K562 (cell line): ENCODE results near the gene C16orf95. TPM values are rescaled to one million over a fixed set of nuclear protein-coding genes. Genes with fewer than 3 reads are reported as not detected.

Experiments used
- ATAC-seq: fragments of 200-7000 bp; cut with Tn5 transposase; 3 replicates; pipeline ENCODE4 v1.9.1; 2020; ENCODE audit warnings: moderate library complexity
- BruUV-seq: library from RNA; stranded (reverse); fragments of 400-500 nt; replicated peaks from 2 replicates; lab custom pipeline; 2021; lab: Mats Ljungman, UMichigan
- CTCF ChIA-PET: fragments of 300-600 bp; formaldehyde crosslinking; extraction: SDS; loops from one replicate; lab custom pipeline; 2021; ENCODE audit warnings: low intra/inter-chr PET ratio; lab: Yijun Ruan, JAX
- POLR2A ChIA-PET: fragments of 300-600, 350-650 bp; sonication (Branson Sonifier 250); formaldehyde crosslinking; extraction: SDS; loops from one replicate; lab custom pipeline; 2021; ENCODE audit warnings: antibody characterized with exemption, inconsistent platforms; lab: Yijun Ruan, JAX
- DNase-seq, 4 experiments: peaks; one replicate each; pipeline versions ENCODE4 v3.0.0 to v3.0.0-alpha.2; 2011 to 2018; ENCODE audit warnings: low spot score in 3 of 4, mixed read lengths in 3 of 4; ENCODE audit errors: extremely low read depth in 1 of 4
- FAIRE-seq: peaks from 2 replicates; lab custom pipeline; 2011; peaks lifted over from hg19 to GRCh38; lab: Jason Lieb, UNC
- H2AFZ ChIP-seq: 2 replicates; pipeline ENCODE4 v1.6.0; 2011; ENCODE audit warnings: low read depth, low read length, control low read depth, inconsistent platforms
- H3K27ac ChIP-seq: fragments of 200-600 bp; 3 replicates; pipeline ENCODE4 v1.8.0; 2011; ENCODE audit warnings: low read depth, mild to moderate bottlenecking, control low read depth, inconsistent platforms, low read length, moderate library complexity, mixed read lengths; ENCODE audit errors: extremely low read depth
- H3K27me3 ChIP-seq, 2 experiments: fragments of 300-600 bp in 1 of 2; 2 replicates in 1 of 2; 3 replicates in 1 of 2; pipeline versions ENCODE4 v1.6.0 to v1.8.0; 2011; ENCODE audit warnings: inconsistent platforms in 2 of 2, low read length in 2 of 2, mild to moderate bottlenecking in 1 of 2, mixed read lengths in 1 of 2, moderate library complexity in 1 of 2; ENCODE audit not compliant: control insufficient read depth in 2 of 2, insufficient read depth in 2 of 2
- H3K36me3 ChIP-seq: fragments of 300-600 bp; 3 replicates; pipeline ENCODE4 v1.8.0; 2011; ENCODE audit warnings: mild to moderate bottlenecking, low read length, inconsistent platforms; ENCODE audit not compliant: control insufficient read depth, insufficient read depth
- H3K4me1 ChIP-seq, 2 experiments: fragments of 200-600 bp in 1 of 2; replicated peaks in 1 of 2; 2 replicates in 1 of 2; 3 replicates in 1 of 2; pipeline versions ENCODE4 v1.5.1 to v1.8.0; 2011; ENCODE audit warnings: inconsistent platforms in 2 of 2, low read length in 2 of 2, mild to moderate bottlenecking in 1 of 2, mixed read lengths in 1 of 2, moderate library complexity in 1 of 2; ENCODE audit not compliant: control insufficient read depth in 2 of 2, insufficient read depth in 2 of 2
- H3K4me2 ChIP-seq: 2 replicates; pipeline ENCODE4 v1.6.1; 2011; ENCODE audit warnings: low read length, control low read depth, inconsistent platforms, mixed read lengths; ENCODE audit not compliant: insufficient read depth
- H3K4me3 ChIP-seq: fragments of 200-600 bp; sonication (generic), shearing (Covaris generic); 2 replicates; pipeline ENCODE4 v1.5.1; 2016; ENCODE audit warnings: control low read depth, inconsistent platforms
- H3K79me2 ChIP-seq: fragments of 200-600 bp; 3 replicates; pipeline ENCODE4 v1.8.0; 2011; ENCODE audit warnings: low read length, inconsistent platforms; ENCODE audit not compliant: control insufficient read depth, insufficient read depth
- H3K9ac ChIP-seq, 2 experiments: 2 replicates each; pipeline versions ENCODE4 v1.6.0 to v1.6.1; 2011; ENCODE audit warnings: low read depth in 2 of 2, low read length in 2 of 2, control low read depth in 1 of 2, inconsistent platforms in 1 of 2, mild to moderate bottlenecking in 1 of 2, mixed read lengths in 1 of 2; ENCODE audit not compliant: insufficient read depth in 1 of 2
- H3K9me1 ChIP-seq: one replicate; pipeline ENCODE4 v1.6.0; 2011; ENCODE audit warnings: inconsistent platforms, mild to moderate bottlenecking, low read length, moderate library complexity; ENCODE audit not compliant: control insufficient read depth, insufficient read depth
- H3K9me3 ChIP-seq: replicated peaks from 2 replicates; pipeline ENCODE4 v1.5.1; 2011; ENCODE audit warnings: low read depth, low read length, inconsistent platforms; ENCODE audit not compliant: control insufficient read depth, insufficient read depth
- H4K20me1 ChIP-seq: replicated peaks from 2 replicates; pipeline ENCODE4 v1.6.1; 2011; ENCODE audit warnings: low read length, inconsistent platforms, mixed read lengths; ENCODE audit not compliant: control insufficient read depth, insufficient read depth
- NR2C1 ChIP-seq, 2 experiments: fragments of 450-650 bp; IDR thresholded peaks; 2 replicates each; pipeline ENCODE4 v1.6.1; 2017; ENCODE audit warnings: mild to moderate bottlenecking in 2 of 2, antibody characterized with exemption in 1 of 2, inconsistent platforms in 1 of 2, missing compliant biosample characterization in 1 of 2, missing genetic modification characterization in 1 of 2
- POLR2G ChIP-seq: fragments of 200-400 bp; formaldehyde crosslinking; IDR thresholded peaks from 2 replicates; pipeline ENCODE4 v1.6.1; 2017; ENCODE audit warnings: low read depth, mild to moderate bottlenecking, antibody characterized with exemption, low read length, moderate library complexity
- WGBS: fragments of 100-300 bp; shearing (Covaris generic); methylation state at CpG from one replicate; pipeline ENCODE4 v1.1.6; 2016; ENCODE audit warnings: low coverage, mixed read lengths; ENCODE audit not compliant: insufficient coverage; ENCODE audit errors: missing lambda C conversion rate; 5-methylcytosine and 5-hydroxymethylcytosine counted together
- in situ Hi-C: fragments of 300-500 bp; cut with MboI; formaldehyde crosslinking; loops from 4 replicates; pipeline ENCODE4 v1.15.0; 2018; ENCODE audit warnings: inconsistent platforms, mixed read lengths
- intact Hi-C: fragments of 100-400 bp; cut with micrococcal nuclease; formaldehyde crosslinking; loops from 2 replicates; pipeline ENCODE4 v1.14.2; 2022
- polyA plus RNA-seq, 8 experiments: library from polyadenylated mRNA; depleted of rRNA in 4 of 8; stranded (reverse) in 5 of 8; unstranded in 3 of 8; fragments of >200 nt; fragmentation: Nextera tagmentation in 2 of 8; fragmentation: Illumina TruSeq in 1 of 8; extraction: Ambion mirVana in 2 of 8; extraction: Trizol in 1 of 8; gene quantifications; 2 replicates each; pipeline versions ENCODE4 v1.2.1 to v1.2.3, GENCODE V29; 2011 to 2014; ENCODE audit warnings: inconsistent platforms in 1 of 8, missing spikeins in 1 of 8
- total RNA-seq, 7 experiments: library from RNA; depleted of rRNA in 6 of 7; stranded (reverse); fragments of >200 nt in 6 of 7; fragmentation: Illumina TruSeq in 2 of 7; extraction: Trizol in 2 of 7; gene quantifications; 2 replicates each; pipeline versions ENCODE4 v1.2.1 to v1.2.3, GENCODE V29; 2011 to 2021; ENCODE audit warnings: low replicate concordance in 1 of 7
- TF ChIP-seq, protein P1 (sequence below): fragments of 450-650 bp; IDR thresholded peaks from 2 replicates; pipeline ENCODE4 v1.6.1; 2017; ENCODE audit warnings: antibody characterized with exemption, mild to moderate bottlenecking

C16orf95 gene
- total and polyA plus RNA-seq, 9 of the 15 experiments (the other 6 are each of a cell fraction or from before 2014, with no cell fraction given) = 6.5 to 20.5 (median 9.4) TPM

- Histone ChIP-seq H3K9ac (no peak overlapping the region), H3K4me1 (peaks cover 0 to 8% of the 10 kb centered on the region in 2 experiments; a peak in 1 of 5 replicates), H3K36me3 (peaks cover 68% of the 10 kb centered on the region; the same call in 2 of the 3 replicates), H3K27me3 (no peaks in the 10 kb centered on the region), H2AFZ (no peak overlapping the region), H3K27ac (no peak overlapping the region), H3K9me3 (no peaks in the 10 kb centered on the region), H3K79me2 (no peaks in the 10 kb centered on the region), H3K9me1 (no peaks in the 10 kb centered on the region), H3K4me2 (no peak overlapping the region), H3K4me3 (no peak overlapping the region), H4K20me1 (peaks cover 4% of the 10 kb centered on the region)
- no peak for DNase-seq
- TF ChIP-seq, protein P1, sequence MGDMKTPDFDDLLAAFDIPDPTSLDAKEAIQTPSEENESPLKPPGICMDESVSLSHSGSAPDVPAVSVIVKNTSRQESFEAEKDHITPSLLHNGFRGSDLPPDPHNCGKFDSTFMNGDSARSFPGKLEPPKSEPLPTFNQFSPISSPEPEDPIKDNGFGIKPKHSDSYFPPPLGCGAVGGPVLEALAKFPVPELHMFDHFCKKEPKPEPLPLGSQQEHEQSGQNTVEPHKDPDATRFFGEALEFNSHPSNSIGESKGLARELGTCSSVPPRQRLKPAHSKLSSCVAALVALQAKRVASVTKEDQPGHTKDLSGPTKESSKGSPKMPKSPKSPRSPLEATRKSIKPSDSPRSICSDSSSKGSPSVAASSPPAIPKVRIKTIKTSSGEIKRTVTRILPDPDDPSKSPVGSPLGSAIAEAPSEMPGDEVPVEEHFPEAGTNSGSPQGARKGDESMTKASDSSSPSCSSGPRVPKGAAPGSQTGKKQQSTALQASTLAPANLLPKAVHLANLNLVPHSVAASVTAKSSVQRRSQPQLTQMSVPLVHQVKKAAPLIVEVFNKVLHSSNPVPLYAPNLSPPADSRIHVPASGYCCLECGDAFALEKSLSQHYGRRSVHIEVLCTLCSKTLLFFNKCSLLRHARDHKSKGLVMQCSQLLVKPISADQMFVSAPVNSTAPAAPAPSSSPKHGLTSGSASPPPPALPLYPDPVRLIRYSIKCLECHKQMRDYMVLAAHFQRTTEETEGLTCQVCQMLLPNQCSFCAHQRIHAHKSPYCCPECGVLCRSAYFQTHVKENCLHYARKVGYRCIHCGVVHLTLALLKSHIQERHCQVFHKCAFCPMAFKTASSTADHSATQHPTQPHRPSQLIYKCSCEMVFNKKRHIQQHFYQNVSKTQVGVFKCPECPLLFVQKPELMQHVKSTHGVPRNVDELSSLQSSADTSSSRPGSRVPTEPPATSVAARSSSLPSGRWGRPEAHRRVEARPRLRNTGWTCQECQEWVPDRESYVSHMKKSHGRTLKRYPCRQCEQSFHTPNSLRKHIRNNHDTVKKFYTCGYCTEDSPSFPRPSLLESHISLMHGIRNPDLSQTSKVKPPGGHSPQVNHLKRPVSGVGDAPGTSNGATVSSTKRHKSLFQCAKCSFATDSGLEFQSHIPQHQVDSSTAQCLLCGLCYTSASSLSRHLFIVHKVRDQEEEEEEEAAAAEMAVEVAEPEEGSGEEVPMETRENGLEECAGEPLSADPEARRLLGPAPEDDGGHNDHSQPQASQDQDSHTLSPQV = no peak
- 0 out of 2 replicates have a peak, but pooled peaks have one; percentile 25 for TF ChIP-seq POLR2G
- no peak for TF ChIP-seq NR2C1 (IDR thresholded peaks at IDR 0.05)
- TF ChIP-seq NR2C1 (tag; IDR thresholded peaks at IDR 0.05) = no peak
- no peak for FAIRE-seq
- CTCF ChIA-PET = no interaction called here
- 89% methylated on average over 19 of the region's 19 CpGs for WGBS
- intact Hi-C loops (no loop called here), in situ Hi-C loops (no loop called here)
- BruUV-seq = no TSS peak
- no peak for ATAC-seq
- POLR2A ChIA-PET = interaction anchor here (1.1 kb wide), 1 partner anchor 48 kb away, joined by 3 read pairs; no protein-coding TSS in a partner anchor
These were observed 19.4 kb upstream of the C16orf95 start for GRCh38 chr16:87336434-87337240.
